Liver (tissue), 9 donors: ENCODE measurements around the gene ABAT. TPM values are rescaled to one million over a fixed set of nuclear protein-coding genes. Genes with fewer than 3 reads are reported as not detected.

Experiments used
- DNase-seq: peaks from one replicate; pipeline ENCODE4 v3.0.0-alpha.2; 2017; ENCODE audit warnings: low spot score
- H3K27ac ChIP-seq, 2 donors: one replicate each; pipeline ENCODE4 v1.7.0; 2013; ENCODE audit warnings: inconsistent platforms in 2 of 2, low read length in 2 of 2, control low read depth in 1 of 2, low read depth in 1 of 2, mild to moderate bottlenecking in 1 of 2
- H3K27me3 ChIP-seq, 4 donors: one replicate each; pipeline versions ENCODE4 v1.6.1 to v1.7.0; 2013; ENCODE audit warnings: low read length in 3 of 4, inconsistent platforms in 1 of 4, mild to moderate bottlenecking in 1 of 4, moderate library complexity in 1 of 4; ENCODE audit not compliant: control insufficient read depth in 4 of 4, insufficient read depth in 4 of 4
- H3K36me3 ChIP-seq, 4 donors: one replicate each; pipeline versions ENCODE4 v1.6.1 to v1.7.0; 2013; ENCODE audit warnings: low read length in 3 of 4, mild to moderate bottlenecking in 3 of 4, low read depth in 1 of 4, moderate library complexity in 1 of 4; ENCODE audit not compliant: control insufficient read depth in 4 of 4, insufficient read depth in 3 of 4
- H3K4me1 ChIP-seq, 4 donors: one replicate each; pipeline versions ENCODE4 v1.6.1 to v1.7.0; 2013; ENCODE audit warnings: low read length in 3 of 4, mild to moderate bottlenecking in 3 of 4, moderate library complexity in 1 of 4; ENCODE audit not compliant: control insufficient read depth in 4 of 4, insufficient read depth in 4 of 4
- H3K4me3 ChIP-seq, 3 donors: one replicate each; pipeline versions ENCODE4 v1.6.1 to v1.7.0; 2013; ENCODE audit warnings: low read length in 3 of 3, control low read depth in 1 of 3, low read depth in 1 of 3, mild to moderate bottlenecking in 1 of 3
- H3K9ac ChIP-seq, 2 donors: one replicate each; pipeline ENCODE4 v1.7.0; 2013; ENCODE audit warnings: low read length in 2 of 2, mild to moderate bottlenecking in 2 of 2, moderate library complexity in 2 of 2, control low read depth in 1 of 2, low read depth in 1 of 2
- H3K9me3 ChIP-seq, 4 donors: one replicate each; pipeline versions ENCODE4 v1.6.1 to v1.7.0; 2013; ENCODE audit warnings: low read length in 3 of 4; ENCODE audit not compliant: control insufficient read depth in 4 of 4
- ATF3 ChIP-seq: IDR thresholded peaks from 2 replicates; pipeline ENCODE4 v1.6.1; 2016; ENCODE audit warnings: antibody characterized with exemption
- CTCF ChIP-seq: fragments of 150-350 bp; IDR thresholded peaks from 2 replicates; pipeline ENCODE4 v1.5.1; 2017; ENCODE audit warnings: improper control_type of control experiment, low read depth, low read length; ENCODE audit not compliant: missing input control
- EGR1 ChIP-seq, 2 donors: IDR thresholded peaks; 2 replicates each; pipeline ENCODE4 v1.6.1; 2016 to 2018; ENCODE audit warnings: antibody characterized with exemption in 2 of 2, low read depth in 2 of 2
- FOXA1 ChIP-seq: IDR thresholded peaks from 2 replicates; pipeline ENCODE4 v1.6.1; 2016; ENCODE audit warnings: antibody characterized with exemption
- FOXA2 ChIP-seq: IDR thresholded peaks from 2 replicates; pipeline ENCODE4 v1.6.1; 2016; ENCODE audit warnings: antibody characterized with exemption
- GABPA ChIP-seq, 2 donors: IDR thresholded peaks in 1 of 2; conservative IDR thresholded peaks in 1 of 2; 2 replicates each; pipeline ENCODE4 v1.6.1; 2016; ENCODE audit warnings: antibody characterized with exemption in 2 of 2, mild to moderate bottlenecking in 1 of 2, moderate library complexity in 1 of 2
- HNF4A ChIP-seq, 2 donors: conservative IDR thresholded peaks; 2 replicates each; pipeline ENCODE4 v1.6.1; 2016; ENCODE audit warnings: antibody characterized with exemption in 2 of 2, mild to moderate bottlenecking in 2 of 2
- HNF4G ChIP-seq: IDR thresholded peaks from 2 replicates; pipeline ENCODE4 v1.6.1; 2016; ENCODE audit warnings: antibody characterized with exemption
- JUND ChIP-seq, 2 donors: IDR thresholded peaks; 2 replicates each; pipeline ENCODE4 v1.6.1; 2016; ENCODE audit warnings: antibody characterized with exemption in 2 of 2
- NR2F2 ChIP-seq: IDR thresholded peaks from 2 replicates; pipeline ENCODE4 v1.6.1; 2016; ENCODE audit warnings: antibody characterized with exemption
- REST ChIP-seq: IDR thresholded peaks from 2 replicates; pipeline ENCODE4 v1.6.1; 2016; ENCODE audit warnings: antibody characterized with exemption, mild to moderate bottlenecking
- RXRA ChIP-seq, 2 donors: IDR thresholded peaks; 2 replicates each; pipeline ENCODE4 v1.6.1; 2017 to 2018; ENCODE audit warnings: antibody characterized with exemption in 2 of 2, mild to moderate bottlenecking in 1 of 2
- SP1 ChIP-seq: IDR thresholded peaks from 2 replicates; pipeline ENCODE4 v1.6.1; 2018; ENCODE audit warnings: antibody characterized with exemption, mild to moderate bottlenecking
- TAF1 ChIP-seq: conservative IDR thresholded peaks from 2 replicates; pipeline ENCODE4 v1.6.1; 2016; ENCODE audit warnings: antibody characterized with exemption, mild to moderate bottlenecking
- YY1 ChIP-seq: IDR thresholded peaks from 2 replicates; pipeline ENCODE4 v1.6.1; 2016; ENCODE audit warnings: antibody characterized with exemption, mild to moderate bottlenecking
- ZBTB33 ChIP-seq: IDR thresholded peaks from 2 replicates; pipeline ENCODE4 v1.6.1; 2016; ENCODE audit warnings: antibody characterized with exemption
- WGBS: extraction: QIAGEN DNeasy Blood & Tissue Kit; methylation state at CpG from one replicate; pipeline ENCODE4 v1.1.7; 2013; 5-methylcytosine and 5-hydroxymethylcytosine counted together
- polyA plus RNA-seq, 2 donors: library from polyadenylated mRNA; stranded (reverse) in 1 of 2; unstranded in 1 of 2; fragments of 200-250 nt in 1 of 2; fragments of >200 nt in 1 of 2; fragmentation: Nextera tagmentation in 1 of 2; extraction: Ambion mirVana in 1 of 2; gene quantifications; one replicate each; pipeline versions ENCODE4 v1.2.1 to v1.2.3, GENCODE V29; 2013 to 2015
- total RNA-seq, 2 donors: library from RNA; depleted of rRNA; stranded (reverse); fragments of >200 nt; gene quantifications; one replicate each; pipeline ENCODE4 v1.2.3, GENCODE V29; 2014
- TF ChIP-seq, protein P1 (sequence below): IDR thresholded peaks from 2 replicates; pipeline ENCODE4 v1.6.1; 2016; ENCODE audit warnings: antibody characterized with exemption
- donor health status: healthy.
- donor health status: healthy.
- donor health status: healthy.
- donor health status: healthy.
- donor health status: healthy.

Gene ABAT
- total and polyA plus RNA-seq, 4 donors = 52.4 to 205 (median 141) TPM

- Histone ChIP-seq H3K36me3 (no peaks in the 10 kb centered on the region), H3K4me1 (peaks cover 0 to 56% (median 45%) of the 10 kb centered on the region in 4 donors), H3K27me3 (no peaks in the 10 kb centered on the region), H3K9me3 (no peaks in the 10 kb centered on the region), H3K9ac (no peak overlapping the region), H3K27ac (peak overlapping the region in 1 of 2 donors; percentile 32), H3K4me3 (no peak overlapping the region)
- 83% methylated on average over 7 of the region's 7 CpGs for WGBS
- TF ChIP-seq CTCF (no peak), FOXA2 (no peak), NR2F2 (no peak), JUND (IDR thresholded peaks at IDR 0.05) (no peak), RXRA (IDR thresholded peaks at IDR 0.05) (no peak)
- no peak for DNase-seq
These were observed 2.4 kb downstream of the ABAT start for GRCh38 chr16:8676737-8677375.

DNA sequence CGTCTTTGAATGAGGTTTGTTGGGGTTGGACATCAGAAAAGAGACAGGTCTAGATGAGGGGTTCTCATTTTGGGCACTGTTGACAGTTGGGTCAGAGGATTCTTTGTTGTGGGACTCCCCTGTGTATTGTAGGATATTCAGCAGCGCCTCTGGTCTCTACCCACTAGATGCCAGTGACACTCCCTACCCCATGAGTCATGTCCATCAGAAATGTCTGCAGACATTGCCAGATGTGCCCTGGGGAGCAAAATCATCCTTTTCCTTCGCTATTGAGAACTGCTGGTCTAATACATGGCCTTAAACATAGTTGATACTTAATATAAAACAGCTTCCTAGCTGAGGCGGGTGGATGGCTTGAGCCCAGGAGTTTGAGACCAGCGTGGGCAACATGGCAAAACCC lies 3.1 kb downstream of the ABAT start:
- Histone ChIP-seq H3K27ac (peak overlapping the region in 1 of 2 donors; percentile 32), H3K4me3 (no peak overlapping the region), H3K9ac (no peak overlapping the region), H3K27me3 (no peaks in the 10 kb centered on the region), H3K36me3 (no peaks in the 10 kb centered on the region), H3K4me1 (peaks cover 0 to 57% (median 45%) of the 10 kb centered on the region in 4 donors), H3K9me3 (no peaks in the 10 kb centered on the region)
- 93% methylated on average over 5 of the region's 5 CpGs for WGBS
- no peak for DNase-seq
- TF ChIP-seq RXRA (IDR thresholded peaks at IDR 0.05) (no peak), HNF4G (no peak), JUND (IDR thresholded peaks at IDR 0.05) (no peak), CTCF (no peak), FOXA1 (no peak), GABPA (IDR thresholded peaks at IDR 0.05 in 1 of 2, conservative IDR thresholded peaks at IDR 0.05 in 1 of 2) (no peak), REST (no peak), EGR1 (IDR thresholded peaks at IDR 0.05; ENCODE audit: low read depth in 2 of 2) (no peak), ZBTB33 (no peak), HNF4A (conservative IDR thresholded peaks at IDR 0.05) (no peak), TAF1 (no peak), SP1 (no peak), ATF3 (no peak), YY1 (no peak)
- TF ChIP-seq, protein P1, sequence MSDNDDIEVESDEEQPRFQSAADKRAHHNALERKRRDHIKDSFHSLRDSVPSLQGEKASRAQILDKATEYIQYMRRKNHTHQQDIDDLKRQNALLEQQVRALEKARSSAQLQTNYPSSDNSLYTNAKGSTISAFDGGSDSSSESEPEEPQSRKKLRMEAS = no peak
